GM15510 (cell line): ENCODE results near the gene CLCN5.

Source experiments
- POLR2A ChIP-seq: IDR thresholded peaks from 3 replicates; pipeline ENCODE4 v1.6.1; 2011; ENCODE audit warnings: borderline replicate concordance; ENCODE audit not compliant: insufficient read length; ENCODE audit errors: extremely low read depth

The CLCN5 gene

DNA sequence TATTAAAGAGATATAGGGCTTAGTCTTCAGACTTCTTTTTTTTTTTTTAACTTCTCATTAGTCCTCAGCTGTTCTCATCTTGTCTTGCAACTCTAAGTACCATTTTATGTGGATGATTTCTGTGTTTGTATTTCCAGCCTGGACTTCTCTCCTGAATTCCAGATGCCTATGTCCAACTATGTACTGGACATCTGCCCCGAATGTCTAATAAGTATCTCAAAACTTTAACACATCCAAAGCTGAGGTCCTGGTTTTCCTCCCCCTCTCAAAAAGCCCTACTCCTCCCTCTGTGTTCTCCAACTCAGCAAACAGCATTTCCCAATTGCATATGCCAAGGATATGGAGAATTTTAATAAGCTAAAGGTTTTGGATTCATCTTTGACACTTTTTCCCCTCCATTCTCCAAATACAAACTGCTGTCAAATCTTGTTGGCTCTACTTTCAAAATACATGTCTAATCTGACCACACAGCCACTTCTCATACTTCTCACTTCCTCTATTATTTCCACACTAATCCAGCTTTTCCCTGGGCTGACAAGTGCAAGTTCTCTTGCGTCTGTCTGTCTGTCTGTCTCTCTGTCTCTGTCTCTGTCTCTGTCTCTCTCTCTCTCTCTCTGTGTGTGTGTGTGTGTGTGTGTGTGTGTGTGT lies 79.8 kb downstream of the CLCN5 start:
- no peak for TF ChIP-seq POLR2A

DNA sequence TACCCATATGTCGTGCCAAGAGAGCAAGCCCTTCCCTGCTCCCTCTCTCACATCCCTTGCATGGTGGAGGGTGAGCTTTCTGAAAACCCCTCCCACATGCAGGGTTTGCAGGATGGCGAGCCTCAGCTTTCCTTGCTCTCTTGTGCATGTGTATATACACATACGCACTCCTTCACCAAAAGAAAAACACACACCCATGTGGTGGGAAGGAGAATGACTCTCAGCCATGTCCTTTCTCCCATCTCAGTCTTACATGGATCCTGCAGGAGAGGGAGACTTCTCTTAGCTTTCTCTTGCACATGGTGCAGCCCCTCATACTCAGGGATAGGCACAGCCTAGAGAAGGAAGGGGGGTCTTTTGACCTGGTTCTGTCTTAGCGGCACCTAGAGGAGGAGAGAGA lies 81.1 kb downstream of the CLCN5 start:
- no peak for TF ChIP-seq POLR2A

DNA sequence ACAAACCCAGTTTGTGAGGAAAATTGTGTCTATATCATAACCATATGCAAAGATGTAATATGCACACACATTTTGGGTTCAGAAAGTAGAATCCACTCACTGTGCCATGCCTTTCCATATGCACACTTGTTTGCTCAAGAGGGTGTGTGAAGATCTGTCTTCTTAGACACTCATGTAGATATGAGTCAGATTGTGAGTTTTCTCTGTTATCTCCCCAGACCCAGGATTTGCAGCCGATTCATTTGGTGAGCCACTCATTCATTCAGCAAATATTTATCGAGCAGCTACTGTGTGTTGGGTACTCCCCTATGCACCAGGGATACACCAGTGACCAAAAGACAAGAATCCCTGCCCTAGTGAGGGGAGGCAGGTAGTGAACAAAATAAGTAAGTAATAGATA lies 81.5 kb downstream of the CLCN5 start:
- no peak for TF ChIP-seq POLR2A

DNA sequence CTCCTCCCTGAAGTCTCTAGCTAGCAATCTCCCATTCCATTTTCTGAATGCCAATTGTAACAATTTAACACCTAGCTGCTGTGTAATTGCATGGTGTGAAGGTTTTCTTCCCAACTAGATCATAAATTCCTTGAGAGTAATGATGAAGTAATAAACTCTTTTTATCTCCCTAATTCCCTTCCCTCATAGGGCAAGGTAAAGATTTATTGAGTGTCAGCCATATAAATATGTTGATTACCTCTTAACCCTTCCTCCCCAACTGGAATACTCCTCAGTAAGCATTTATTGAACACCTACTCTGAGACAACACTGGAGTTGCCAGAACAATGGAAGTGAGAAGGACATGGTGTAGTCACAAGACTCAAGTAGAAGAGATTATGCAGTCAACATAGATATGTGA lies 112.7 kb downstream of the CLCN5 start:
- TF ChIP-seq POLR2A: no peak

DNA sequence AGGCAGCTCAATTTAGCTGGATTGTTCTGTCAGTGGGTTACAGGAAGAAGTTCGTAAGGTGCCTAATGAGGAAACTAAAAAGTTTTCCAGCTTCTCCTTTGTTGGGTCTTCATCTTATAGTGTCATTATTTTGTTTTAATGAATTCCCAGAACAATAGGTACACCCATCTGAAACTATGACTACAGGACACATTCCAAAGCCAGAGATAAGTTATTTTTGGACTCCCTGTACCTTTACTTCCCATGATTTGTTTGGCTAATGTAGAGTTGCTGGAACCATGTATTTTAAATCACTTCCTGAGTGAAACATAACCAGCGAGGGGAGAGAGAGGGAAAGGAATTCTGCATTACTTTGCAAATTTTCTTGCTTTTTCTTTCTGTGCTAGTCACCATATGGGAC lies 114.0 kb downstream of the CLCN5 start:
- no peak for TF ChIP-seq POLR2A

DNA sequence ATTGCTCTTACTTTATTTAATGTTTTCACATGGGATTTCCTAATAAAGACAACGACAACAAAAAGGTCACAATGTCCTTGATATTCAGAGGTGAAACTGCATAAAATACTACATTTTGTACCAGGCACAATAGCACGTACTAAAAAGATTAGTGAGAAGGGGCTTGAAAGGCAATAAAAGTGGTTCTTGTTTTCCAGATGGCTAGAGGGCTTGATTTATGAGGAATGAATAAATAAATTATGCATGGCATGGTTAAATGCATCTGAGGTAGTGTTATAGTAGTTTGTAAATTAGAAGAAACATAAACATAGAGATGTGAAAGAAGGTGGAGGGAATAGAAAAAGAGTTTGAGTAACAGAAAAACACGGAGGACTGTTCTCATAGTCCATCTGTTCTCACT lies 123.4 kb downstream of the CLCN5 start:
- TF ChIP-seq POLR2A: no peak

DNA sequence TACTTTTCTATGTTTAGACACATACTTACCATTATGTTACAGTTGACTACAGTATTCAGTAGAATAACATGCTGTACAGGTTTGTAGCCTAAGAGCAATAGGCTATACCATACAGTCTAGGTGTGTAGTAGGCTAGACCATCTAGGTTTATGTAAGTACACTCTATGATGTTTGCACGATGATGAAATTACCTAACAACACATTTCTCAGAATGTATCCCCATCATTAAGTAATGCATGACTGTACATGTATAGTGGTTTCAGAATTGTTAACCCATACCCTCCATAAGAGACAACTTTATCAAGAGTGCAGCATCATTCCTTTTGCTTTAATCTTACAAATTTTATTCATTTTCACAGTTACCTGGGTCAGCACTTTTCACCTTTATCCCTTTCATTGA lies 126.8 kb downstream of the CLCN5 start:
- no peak for TF ChIP-seq POLR2A

DNA sequence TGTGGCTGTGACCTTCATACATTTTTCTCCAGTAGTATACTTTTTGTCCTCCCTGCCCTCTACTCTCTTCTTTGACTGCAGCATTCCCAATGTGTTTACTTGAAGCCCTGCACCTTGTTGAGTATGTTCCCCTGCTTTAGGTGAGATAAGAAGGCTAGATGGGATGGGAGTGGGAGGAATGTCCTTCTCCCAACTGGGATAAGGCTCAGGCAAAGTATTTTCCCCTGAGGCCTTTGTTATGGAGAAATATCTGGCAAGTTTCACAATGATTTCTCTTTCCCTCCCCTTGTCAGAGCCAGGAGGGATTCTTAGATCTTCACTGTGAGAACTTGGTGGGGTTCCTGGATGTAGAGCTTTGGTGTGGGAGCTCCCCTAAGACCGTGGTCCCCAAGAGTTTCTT lies 131.8 kb downstream of the CLCN5 start:
- TF ChIP-seq POLR2A: no peak

DNA sequence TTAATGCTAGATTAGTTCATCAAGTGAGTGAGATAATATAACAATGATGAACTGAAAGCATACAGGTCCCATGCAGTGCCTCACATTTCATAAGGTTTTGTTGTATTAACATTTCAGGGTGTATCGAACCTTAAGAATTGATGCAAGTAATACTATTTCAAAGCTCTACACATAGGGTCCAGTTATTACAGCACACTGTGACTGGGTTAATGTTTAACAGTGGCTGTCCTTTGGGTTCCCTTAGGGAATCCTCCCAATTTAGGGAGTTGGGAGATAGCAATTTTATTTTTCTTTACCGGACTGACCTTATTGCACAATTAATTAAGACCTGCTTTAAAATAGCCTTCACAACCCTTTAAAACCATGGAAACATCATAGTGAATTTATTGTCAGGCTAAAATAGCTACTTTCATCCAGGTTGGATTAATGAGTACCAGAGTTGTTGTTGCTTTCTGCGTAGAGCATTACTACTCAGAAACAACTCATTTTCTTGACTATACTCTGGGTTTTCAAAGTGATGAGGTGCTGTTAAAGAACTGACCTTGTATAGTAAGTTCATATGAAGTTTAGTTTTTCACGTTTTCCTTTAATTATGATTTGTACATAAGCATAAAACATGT lies 144.0 kb downstream of the CLCN5 start:
- no peak for TF ChIP-seq POLR2A

DNA sequence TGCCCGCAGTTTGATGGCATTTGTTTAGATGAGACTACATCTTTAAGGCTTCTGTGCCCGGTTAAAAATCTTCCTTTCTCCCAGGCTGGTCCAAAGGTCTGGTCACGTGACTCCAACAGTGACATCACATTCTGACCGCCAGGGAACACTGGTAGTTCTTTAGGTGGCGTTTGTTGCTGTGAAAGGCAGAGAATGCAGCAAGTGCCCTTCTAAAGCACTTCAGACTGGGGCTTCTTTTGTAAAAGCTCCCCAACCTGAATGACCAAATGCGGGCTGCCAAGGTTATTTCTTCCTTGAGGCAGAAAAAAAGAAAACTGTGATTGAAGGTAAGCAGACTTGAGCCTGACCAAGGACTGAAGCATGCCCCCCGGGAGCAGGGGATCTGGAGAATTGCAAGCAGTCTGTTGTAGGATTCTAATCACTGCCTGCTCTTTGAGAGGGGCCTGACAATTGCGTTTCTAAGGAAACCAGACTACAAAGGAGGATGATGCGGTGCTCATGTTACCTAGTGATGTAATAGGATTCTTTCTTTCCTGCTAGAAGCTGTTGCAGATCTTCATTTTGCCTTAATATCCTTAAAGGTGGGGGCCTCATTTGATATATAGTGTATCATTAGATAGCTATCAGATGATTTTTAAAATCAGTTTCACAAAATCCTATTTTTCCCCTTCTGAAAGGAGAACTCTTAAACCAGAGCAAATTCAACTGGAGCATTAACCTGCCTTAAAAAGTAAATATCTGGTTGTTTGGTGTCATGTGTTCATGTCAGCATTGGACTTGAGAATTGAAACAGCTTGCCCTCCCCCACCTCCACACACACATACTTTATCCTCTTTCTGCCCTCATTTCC lies 145.3 kb downstream of the CLCN5 start:
- TF ChIP-seq POLR2A: no peak

DNA sequence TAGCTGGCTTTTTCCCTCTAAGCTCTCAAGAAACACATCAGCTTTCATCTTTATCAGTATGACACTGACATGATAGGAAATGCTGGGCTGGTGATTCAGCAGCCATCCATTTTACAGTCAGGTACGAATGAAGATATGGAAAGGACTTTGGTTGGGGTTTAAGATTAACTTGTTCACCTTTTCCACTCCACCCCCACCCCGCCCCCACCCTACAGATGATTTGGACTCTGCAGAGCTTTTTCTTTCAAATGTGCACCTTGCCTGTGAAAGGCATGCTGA lies 145.8 kb downstream of the CLCN5 start:
- TF ChIP-seq POLR2A: no peak

DNA sequence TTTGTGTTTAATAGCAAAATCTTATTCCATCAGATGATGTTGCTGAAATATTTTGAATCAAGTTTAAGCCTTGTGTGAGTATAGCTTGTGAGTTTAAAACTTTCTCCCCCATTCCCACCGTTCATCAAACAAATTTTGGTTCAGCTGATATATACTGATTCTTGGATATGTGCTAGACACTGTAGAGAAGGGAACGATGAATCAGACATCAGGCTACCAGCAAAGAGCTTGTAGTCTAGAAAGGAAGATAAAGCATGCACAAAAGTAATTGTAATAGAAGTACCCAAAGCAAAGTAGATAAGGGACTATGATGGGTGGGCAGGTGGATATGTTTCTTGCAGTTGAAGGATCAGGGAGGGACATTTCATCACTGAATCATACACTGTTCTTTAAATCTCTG lies 146.5 kb downstream of the CLCN5 start:
- TF ChIP-seq POLR2A: no peak

DNA sequence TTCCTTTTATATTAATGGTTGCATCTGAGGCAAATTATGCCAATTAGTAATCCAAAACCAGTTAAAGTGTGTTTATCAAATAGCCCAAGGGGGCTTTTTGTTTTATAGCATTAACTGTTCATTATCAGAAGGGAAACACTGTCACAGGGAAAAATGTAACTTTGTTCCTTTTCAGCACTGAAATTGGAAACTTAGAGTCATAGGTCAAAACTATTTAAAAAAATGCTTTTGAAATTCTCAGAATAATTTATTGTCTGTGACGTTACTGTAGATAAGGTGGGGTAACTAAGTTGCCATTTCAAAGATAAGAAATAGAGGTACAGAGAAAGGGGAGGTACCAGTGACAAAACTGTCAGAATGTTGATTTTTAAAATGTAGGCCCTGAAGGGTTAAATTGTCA lies 149.1 kb downstream of the CLCN5 start:
- TF ChIP-seq POLR2A: no peak

DNA sequence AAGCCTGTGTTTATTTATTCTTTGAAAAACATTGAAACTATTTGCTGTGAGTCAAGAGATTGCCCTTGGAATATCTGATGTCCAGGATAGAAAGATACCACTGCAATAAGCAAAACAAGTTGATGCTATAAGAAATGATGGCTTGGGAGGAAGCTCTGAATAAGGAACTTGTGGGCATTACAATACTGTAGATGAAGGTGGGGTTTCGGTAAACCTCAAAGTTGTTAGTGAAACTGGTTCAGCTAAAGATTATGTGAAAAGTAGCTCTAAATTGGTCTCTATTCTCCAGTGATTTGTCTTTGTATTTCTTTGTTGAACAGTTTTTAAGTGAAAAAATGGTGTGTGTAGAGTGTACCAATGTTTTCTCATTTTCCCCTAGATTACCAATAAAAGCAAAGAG lies 149.7 kb downstream of the CLCN5 start:
- no peak for TF ChIP-seq POLR2A

DNA sequence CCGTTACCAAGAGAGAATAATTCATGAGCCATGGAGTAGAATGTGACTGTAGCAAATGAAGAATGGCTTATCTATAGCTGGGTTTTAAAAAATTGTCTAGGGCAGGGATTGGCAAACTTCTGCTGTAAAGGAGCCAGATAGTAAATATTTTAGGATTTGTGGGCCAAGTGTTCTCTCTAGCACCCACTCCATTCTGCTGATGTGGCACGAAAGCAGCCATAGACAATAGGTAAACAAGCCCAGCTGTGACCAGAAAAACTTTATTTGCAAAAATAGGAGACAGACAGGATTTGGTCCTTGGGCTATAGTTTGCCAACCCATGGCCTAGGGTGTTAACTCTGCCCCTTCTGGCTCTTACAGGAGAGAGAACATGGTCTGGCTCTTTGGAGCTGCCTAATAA lies 151.2 kb downstream of the CLCN5 start:
- no peak for TF ChIP-seq POLR2A

DNA sequence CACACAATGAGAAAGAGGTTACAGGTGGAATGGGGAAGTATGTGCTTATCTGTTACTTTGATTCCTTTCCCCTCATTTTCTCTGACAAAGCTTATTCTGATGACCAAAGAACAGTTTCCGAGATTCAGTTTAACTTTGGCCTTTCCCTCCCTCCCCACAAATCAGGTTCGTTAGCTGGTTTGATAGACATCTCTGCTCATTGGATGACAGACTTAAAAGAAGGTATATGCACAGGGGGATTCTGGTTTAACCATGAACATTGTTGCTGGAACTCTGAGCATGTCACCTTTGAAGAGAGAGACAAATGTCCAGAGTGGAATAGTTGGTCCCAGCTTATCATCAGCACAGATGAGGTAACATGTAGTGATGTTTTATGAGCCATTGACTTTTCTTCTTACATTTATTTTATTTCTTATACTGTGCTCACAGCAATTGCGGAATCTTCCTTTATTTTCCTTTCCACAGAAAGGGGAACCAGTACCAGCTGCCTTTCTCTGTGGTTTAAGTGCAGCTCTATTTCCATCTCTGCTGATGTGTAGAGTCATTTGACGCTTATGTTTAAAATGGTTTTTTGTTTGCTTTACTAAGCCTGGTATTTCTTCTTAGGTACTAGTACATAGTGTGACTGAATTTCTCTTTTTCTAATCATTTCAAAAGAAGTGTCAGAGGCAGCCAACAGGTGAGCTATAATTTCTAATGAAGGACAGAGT lies 153.4 kb downstream of the CLCN5 start:
- no peak for TF ChIP-seq POLR2A

DNA sequence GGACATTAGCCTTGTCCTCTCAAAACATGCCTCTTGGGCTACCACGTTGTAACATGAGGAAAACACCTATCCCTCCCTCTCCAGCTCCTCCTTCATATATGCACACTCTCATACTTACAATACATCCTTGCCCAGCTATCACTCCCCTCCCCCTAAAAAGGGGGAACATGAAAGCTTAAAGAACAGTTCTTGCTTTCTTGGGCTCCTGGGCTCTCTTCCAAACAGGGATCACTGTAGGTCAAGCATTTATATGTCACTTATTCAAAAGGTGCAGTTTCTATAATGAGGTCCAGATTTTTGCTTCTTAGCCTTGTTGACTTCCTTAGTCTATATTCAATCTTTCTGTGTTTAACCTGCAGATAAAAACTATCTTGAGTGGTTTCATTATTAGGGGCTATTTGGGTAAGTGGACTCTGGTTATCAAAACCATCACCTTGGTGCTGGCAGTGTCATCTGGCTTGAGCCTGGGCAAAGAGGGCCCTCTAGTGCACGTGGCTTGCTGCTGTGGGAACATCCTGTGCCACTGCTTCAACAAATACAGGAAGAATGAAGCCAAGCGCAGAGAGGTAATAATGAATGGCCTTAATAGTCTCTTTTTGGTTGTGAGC lies 159.0 kb downstream of the CLCN5 start:
- no peak for TF ChIP-seq POLR2A
